RWPE1 (cell line): Measurements from ENCODE around the gene SEC23B.

ENCODE experiments used
- CTCF ChIA-PET: fragments of 350-600 bp; sonication (Branson Sonifier 250); formaldehyde crosslinking; extraction: SDS; loops from one replicate; lab custom pipeline; 2021; lab: Yijun Ruan, JAX
- POLR2A ChIA-PET: fragments of 400-600 bp; formaldehyde crosslinking; extraction: SDS; loops from one replicate; lab custom pipeline; 2020; ENCODE audit warnings: antibody characterized with exemption; ENCODE audit not compliant: low non-redundant PET; lab: Yijun Ruan, JAX
- DNase-seq: peaks from one replicate; pipeline ENCODE4 v3.0.0; 2012; ENCODE audit warnings: low spot score
- H3K27ac ChIP-seq: fragments of 450-650 bp; 2 replicates; pipeline ENCODE4 v1.5.1; 2017
- TF ChIP-seq, protein P1 (sequence below): fragments of 450-650 bp; conservative IDR thresholded peaks from 2 replicates; pipeline ENCODE4 v1.5.1; 2017; ENCODE audit warnings: low read depth, mild to moderate bottlenecking

SEC23B gene

DNA sequence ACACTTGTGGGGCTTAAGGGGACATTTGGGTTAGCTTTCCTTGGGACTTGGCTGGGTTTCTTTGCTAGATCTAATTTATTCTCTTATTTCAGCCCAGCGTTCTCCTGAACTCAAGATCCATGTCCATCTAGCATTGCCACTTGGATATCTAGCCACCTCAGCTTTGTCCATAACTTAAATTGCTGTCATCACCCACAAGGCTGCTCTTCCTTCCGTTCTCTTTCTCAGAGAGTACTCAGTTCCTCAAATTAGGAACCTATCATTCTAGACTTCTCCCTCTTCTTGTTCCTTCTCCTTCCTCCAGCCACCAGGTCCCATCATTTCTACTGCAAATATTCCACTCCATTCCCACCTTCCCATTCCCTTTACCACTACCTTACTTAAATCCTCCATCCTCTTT is 63.8 kb downstream of the SEC23B start:
- POLR2A ChIA-PET, result interaction anchor here (0.7 kb wide), 1 partner anchor 109 kb away, joined by 3 read pairs; no protein-coding TSS in a partner anchor
- no peak overlapping the region for H3K27ac ChIP-seq
- DNase-seq, result no peak
- TF ChIP-seq, protein P1, sequence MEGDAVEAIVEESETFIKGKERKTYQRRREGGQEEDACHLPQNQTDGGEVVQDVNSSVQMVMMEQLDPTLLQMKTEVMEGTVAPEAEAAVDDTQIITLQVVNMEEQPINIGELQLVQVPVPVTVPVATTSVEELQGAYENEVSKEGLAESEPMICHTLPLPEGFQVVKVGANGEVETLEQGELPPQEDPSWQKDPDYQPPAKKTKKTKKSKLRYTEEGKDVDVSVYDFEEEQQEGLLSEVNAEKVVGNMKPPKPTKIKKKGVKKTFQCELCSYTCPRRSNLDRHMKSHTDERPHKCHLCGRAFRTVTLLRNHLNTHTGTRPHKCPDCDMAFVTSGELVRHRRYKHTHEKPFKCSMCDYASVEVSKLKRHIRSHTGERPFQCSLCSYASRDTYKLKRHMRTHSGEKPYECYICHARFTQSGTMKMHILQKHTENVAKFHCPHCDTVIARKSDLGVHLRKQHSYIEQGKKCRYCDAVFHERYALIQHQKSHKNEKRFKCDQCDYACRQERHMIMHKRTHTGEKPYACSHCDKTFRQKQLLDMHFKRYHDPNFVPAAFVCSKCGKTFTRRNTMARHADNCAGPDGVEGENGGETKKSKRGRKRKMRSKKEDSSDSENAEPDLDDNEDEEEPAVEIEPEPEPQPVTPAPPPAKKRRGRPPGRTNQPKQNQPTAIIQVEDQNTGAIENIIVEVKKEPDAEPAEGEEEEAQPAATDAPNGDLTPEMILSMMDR, result no peak
- CTCF ChIA-PET, result interaction anchor here (0.6 kb wide), 1 partner anchor 1231 kb away, joined by 4 read pairs; no protein-coding TSS in a partner anchor

DNA sequence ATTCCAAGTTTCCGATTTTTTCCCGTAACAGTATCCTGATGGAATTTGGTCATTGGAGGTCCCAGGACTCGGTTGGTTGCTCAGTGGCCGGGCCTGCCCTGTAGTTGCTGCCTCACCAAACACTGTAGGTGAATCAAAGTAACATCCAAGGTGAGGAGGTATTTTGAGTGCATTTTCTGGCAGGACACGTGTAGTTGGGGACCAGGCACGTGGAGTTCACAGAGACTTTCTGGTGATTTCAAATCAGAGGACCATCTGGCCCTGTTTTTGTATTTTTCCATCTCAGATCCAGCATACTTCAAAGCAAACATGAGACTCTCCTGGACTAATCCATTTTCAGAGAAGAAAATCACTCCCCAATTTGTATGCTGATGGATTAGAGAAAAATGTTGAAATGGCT is 70.2 kb downstream of the SEC23B start:
- ChIA-PET CTCF (no interaction called here), POLR2A (no interaction called here)
- TF ChIP-seq, protein P1, result no peak
- DNase-seq, result no peak
- H3K27ac ChIP-seq, result no peak overlapping the region

DNA sequence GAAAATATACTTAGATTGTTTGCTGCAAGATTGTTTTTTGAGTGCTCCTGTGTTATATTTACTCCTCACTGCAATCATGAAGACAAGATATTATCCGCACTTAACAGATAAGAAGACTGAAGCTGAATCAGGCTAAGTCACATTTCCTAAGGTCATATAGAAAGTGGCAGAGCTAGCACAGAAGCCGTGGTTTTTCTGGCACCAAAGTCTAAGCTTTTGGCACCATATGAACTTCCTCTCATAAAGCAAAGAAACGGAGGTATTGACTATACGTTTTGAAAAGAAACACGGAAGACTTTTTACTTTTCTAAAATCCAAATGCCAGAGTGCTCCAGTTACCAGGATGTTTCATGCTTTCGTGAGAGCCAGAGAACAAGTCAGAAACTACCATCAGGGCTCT is 70.8 kb downstream of the SEC23B start:
- H3K27ac ChIP-seq, result no peak overlapping the region
- no peak for DNase-seq
- ChIA-PET CTCF (no interaction called here), POLR2A (no interaction called here)
- TF ChIP-seq, protein P1, result no peak

DNA sequence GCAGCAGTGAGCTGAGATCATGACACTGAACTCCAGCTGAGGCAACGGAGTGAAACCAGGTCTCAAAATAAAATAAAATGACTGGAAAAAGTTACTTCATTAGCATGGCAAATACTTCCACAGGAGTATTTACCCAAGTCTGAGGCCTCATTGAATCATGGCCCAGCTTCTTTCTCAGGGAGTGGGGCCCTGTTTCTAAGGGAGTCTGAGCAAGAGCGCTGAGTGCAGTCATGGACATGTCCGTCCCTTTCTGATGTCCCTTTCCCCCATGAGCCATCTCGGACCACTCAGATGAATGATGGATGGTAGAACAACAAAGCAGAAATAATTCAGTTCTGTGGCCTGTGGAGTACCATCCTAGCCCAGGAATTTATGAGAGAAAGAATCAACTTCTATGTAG is 72.3 kb downstream of the SEC23B start:
- ChIA-PET POLR2A (no interaction called here), CTCF (no interaction called here)
- DNase-seq, result no peak
- H3K27ac ChIP-seq, result no peak overlapping the region
- TF ChIP-seq, protein P1, result no peak

DNA sequence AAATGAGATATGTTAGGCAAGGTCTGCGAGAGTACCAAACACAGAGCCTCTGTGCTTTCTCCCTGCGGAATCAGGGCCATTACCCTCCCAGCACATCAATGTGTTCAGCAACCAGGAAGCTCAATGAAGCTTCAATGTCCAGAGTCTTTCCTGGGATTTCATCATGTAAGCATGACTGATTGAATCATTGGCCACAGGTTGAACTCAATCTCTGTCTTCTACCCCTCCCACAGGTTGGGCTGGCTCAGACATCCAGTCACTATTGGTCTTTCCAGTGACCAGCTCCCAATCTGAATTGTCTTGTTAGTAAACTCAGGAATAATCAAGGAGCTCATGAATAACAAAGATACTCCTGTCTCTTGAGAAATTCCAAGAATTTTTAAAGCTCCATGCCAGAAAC is 77.4 kb downstream of the SEC23B start:
- no peak overlapping the region for H3K27ac ChIP-seq
- TF ChIP-seq, protein P1, result no peak
- POLR2A ChIA-PET, result interaction anchor here (0.6 kb wide), 1 partner anchor 13 kb away, joined by 4 read pairs; no protein-coding TSS in a partner anchor
- no peak for DNase-seq
- CTCF ChIA-PET, result no interaction called here

DNA sequence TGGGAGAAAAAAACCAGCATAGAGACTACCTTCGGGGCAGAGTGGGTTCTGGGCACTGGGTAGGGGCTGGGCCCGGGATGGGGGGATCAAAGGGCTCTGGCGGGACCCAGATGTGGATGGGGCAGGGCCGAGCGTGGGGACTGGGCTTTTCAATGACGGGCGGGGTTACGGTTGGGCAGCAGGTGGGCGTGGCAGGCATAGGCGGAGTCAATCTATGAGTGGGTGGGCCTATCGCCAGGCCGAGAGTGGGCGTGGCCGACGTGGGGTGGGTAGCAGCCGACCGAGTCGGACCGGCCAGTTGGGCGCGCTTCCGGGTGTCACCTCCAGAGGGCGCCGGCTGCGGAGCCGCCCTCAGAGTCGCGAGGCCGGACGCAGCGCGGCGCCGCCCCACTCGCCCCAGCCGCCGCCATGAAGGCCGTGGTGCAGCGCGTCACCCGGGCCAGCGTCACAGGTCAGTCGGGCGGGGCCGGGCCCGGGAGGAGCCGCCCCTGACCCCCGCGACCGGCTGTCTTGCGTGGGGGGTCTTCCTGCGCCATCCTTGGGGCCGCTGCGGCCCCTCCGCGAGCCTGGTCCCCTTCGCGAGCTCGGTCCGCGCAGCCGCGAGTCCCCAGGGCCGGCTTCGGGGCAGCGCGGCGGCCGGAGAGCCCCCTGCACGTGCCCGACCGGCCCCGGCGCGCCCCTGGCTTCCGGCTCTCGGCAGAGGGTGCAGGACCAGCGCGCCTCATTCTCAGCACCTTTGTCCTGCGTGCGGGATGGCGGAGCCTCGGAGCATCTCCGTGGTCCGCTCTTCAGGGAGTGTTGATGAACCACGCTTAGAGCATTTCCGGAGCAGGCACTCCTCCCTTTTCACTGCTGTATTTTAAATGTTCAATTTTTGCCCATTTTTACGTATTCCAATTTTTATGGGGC is 80.2 kb downstream of the SEC23B start, which contains the start of gene DTD1:
TSS of gene DTD1 (plus strand) at position 390 of the 909 bp plus-strand sequence. CDS start at position 409, 19 bp downstream.
- peak; percentile 92 for DNase-seq
- TF ChIP-seq, protein P1, result peak; percentile 80
- CTCF ChIA-PET, result interaction anchor here (0.7 to 0.9 kb wide), 2 partner anchors 19 to 150 kb away, joined by 3 read pairs; no protein-coding TSS in a partner anchor
- peak within 1 kb of the TSS; percentile 73 for H3K27ac ChIP-seq
- POLR2A ChIA-PET, result interaction anchor here (0.9 kb wide), 1 partner anchor 21 kb away, joined by 4 read pairs; the partner anchor contains the start of gene SMIM26
